ENCODE measurements around the gene SLC66A2. TPM values are rescaled to one million over a fixed set of nuclear protein-coding genes. Genes with fewer than 3 reads are reported as not detected.

Gene SLC66A2
- total RNA-seq, 1 experiment from 2014 or later = 13.0 TPM

GRCh38 chr18:79944746-79945117, 6.7 kb downstream of the SLC66A2 start:
- DNase-seq = peak; percentile 11
- no peak overlapping the region for H2BK12ac ChIP-seq (ENCODE audit: insufficient read length, low read depth, low read length)
- H3K23ac ChIP-seq (ENCODE audit: insufficient read length, low read depth, low read length) = no peak overlapping the region
- no peaks in the 10 kb centered on the region for H3K79me2 ChIP-seq (ENCODE audit: insufficient read depth, low read length)
- no peak overlapping the region for H4K5ac ChIP-seq (ENCODE audit: insufficient read length, low read depth, low read length)
- H3K4me1 Mint-ChIP-seq = peaks cover 7 to 19% of the 10 kb centered on the region in 2 experiments
- H3K27ac ChIP-seq (ENCODE audit: insufficient read length, low read depth, low read length) = no peak overlapping the region
- H3K9ac ChIP-seq (ENCODE audit: extremely low read depth, insufficient read length, low read length) = no peak overlapping the region
- no peak overlapping the region for H2BK5ac ChIP-seq (ENCODE audit: insufficient read length, low read length)
- peaks cover 0 to 15% (median 6%) of the 10 kb centered on the region in 3 experiments; a peak in 4 of 7 replicates for H3K36me3 Mint-ChIP-seq (ENCODE audit: insufficient read depth in 1 of 3, low read depth in 3 of 3)
- H2AK5ac ChIP-seq (ENCODE audit: insufficient read length, low read length) = no peak overlapping the region
- H4K91ac ChIP-seq (ENCODE audit: insufficient read length, low read depth, low read length) = no peak overlapping the region
- no CpG with 5 or more reads among the region's 3 CpGs for WGBS (ENCODE audit: extremely low coverage, insufficient read length, low lambda C conversion rate)
- no peak overlapping the region for H2BK15ac ChIP-seq (ENCODE audit: low read depth, low read length)
- H4K20me1 ChIP-seq (ENCODE audit: control insufficient read depth, insufficient read depth, insufficient read length) = no peaks in the 10 kb centered on the region
- no peaks in the 10 kb centered on the region for H3K9me3 ChIP-seq (ENCODE audit: control insufficient read depth, low read depth, low read length)
- no peak overlapping the region for H3K27ac Mint-ChIP-seq
- H3K56ac ChIP-seq (ENCODE audit: insufficient read length, low read depth, low read length) = no peak overlapping the region
- H3K23me2 ChIP-seq (ENCODE audit: insufficient read length, low read depth, low read length, poor library complexity, severe bottlenecking) = no peaks in the 10 kb centered on the region
- no peaks in the 10 kb centered on the region; a peak in 1 of 5 replicates for H3K9me3 Mint-ChIP-seq
- no peaks in the 10 kb centered on the region for H3K4me1 ChIP-seq (ENCODE audit: insufficient read depth, low read length)
- no peaks in the 10 kb centered on the region for H3K79me1 ChIP-seq (ENCODE audit: insufficient read depth, low read depth, low read length, poor library complexity, severe bottlenecking)
- H3K4ac ChIP-seq (ENCODE audit: low read depth, low read length) = no peak overlapping the region
- TF ChIP-seq CTCF (conservative IDR thresholded peaks at IDR 0.05) = no peak
- H2BK120ac ChIP-seq (ENCODE audit: low read depth, low read length, poor library complexity, severe bottlenecking) = no peak overlapping the region
- no peak overlapping the region for H3K18ac ChIP-seq (ENCODE audit: insufficient read length, low read depth, low read length)
- H2BK20ac ChIP-seq (ENCODE audit: low read depth, low read length, poor library complexity, severe bottlenecking) = no peak overlapping the region
- H3K4me3 Mint-ChIP-seq = no peak overlapping the region
- no peak overlapping the region for H2AFZ ChIP-seq (ENCODE audit: low read length)
- no peak overlapping the region for H3K4me2 ChIP-seq (ENCODE audit: insufficient read depth, insufficient read length, low read length)
- H3K14ac ChIP-seq (ENCODE audit: insufficient read depth, low read length) = no peak overlapping the region
- H3T11ph ChIP-seq (ENCODE audit: low read length) = no peak overlapping the region
- H4K8ac ChIP-seq (replicated peaks; ENCODE audit: insufficient read length, low read depth, low read length) = no peak overlapping the region
- H3K27me3 Mint-ChIP-seq (ENCODE audit: low read depth) = peaks cover 18% of the 10 kb centered on the region
- H3K27me3 ChIP-seq (ENCODE audit: insufficient read depth, low read length) = no peaks in the 10 kb centered on the region
